Hematopoietic multipotent progenitor cell treated with erythropoietin and hydrocortisone succinate and interleukin-3 and kit ligand, for 15 days (in vitro differentiated cells): ENCODE measurements around the gene ABCA13.

Experiments used
- DNase-seq: peaks from one replicate; pipeline ENCODE4 v3.0.0-alpha.2; 2015; ENCODE audit warnings: low spot score

The ABCA13 gene

GRCh38 chr7:48438206-48438605 is 266.9 kb downstream of the ABCA13 start:
- DNase-seq, result no peak

DNA sequence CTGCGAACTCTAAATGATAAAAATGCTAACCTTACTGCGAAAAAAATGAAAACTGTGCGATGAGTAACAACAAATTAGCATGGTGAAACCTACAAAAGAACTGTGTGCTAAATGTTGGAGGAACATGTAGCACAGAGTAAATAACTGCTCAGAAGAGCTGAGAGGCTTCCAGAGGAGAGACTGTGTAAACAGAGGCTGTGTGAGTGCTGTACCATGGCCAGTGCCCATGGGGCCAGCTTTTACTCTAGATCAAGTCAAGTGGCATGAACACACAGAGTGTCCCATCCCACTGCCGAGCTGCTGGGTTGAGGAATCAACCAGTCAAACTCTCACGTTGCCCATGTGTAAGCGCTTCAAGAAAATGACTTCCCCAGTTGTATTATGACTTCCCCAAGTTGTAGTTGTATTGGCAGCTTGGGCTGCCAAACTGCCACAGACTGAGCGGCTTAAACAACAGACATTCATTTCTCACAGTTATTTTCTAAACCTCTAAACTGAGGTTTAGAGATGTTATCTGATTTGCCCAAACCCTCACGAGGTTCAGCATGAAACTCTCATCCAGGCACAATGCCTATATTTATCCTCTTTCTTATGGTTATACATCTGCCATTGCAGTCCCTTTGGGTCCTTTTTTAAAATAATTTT is 270.7 kb downstream of the ABCA13 start:
- no peak for DNase-seq

DNA sequence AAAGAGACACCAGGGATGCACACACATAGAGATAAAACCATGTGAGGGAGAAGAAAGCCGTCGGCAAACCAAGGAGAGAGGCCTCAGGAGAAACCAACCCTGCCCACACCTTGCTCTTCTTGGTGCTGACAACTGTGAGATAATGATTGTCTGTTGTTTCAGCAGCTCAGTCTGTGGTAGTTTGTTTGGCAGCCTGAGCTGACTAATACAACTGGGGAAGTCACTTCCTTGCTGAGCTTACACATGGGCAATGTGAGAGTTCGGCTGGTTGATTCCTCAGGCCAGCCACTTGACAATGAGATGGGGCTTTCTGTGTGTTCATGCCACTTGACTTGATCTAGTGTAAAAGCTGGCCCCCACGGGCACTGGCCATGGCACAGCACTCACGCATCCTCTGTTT is 271.8 kb downstream of the ABCA13 start:
- no peak for DNase-seq

DNA sequence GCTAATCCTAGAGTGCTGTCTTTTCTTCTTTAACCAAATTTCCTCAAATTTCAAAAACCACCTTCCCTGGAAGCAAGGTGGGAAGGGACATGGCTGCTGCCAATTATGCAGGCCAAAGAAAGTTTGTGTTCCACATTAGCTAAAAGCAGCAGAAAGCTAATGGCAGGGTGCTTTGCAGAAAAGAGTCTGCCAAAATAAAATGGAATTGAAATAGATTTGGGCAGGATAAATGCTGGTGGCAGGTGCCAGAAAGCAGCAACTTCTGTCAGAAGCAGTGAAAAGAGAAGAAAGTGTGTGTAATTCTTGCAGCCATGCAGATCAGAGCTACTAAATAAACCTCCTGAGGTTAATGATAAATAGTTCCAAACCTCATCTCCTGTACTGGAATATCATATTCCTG is 275.5 kb downstream of the ABCA13 start:
- DNase-seq, result no peak

DNA sequence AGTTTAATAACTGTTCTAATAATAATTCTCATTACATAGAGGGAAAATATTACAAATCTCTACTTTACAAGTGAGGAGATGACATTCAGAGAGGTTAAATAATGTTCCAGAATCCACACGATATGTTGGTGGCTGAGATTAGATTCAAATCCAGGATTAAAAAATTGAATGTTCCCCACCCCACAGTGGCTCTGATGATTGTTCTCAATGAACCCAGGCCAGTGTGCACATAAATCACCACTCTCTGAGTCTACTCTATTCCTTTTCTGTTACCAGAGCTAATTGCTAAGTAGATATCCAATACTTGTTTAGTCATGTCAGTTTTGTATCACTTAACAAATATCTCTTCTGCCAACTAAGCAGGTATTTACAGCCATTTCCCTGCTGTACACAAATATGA is 281.0 kb downstream of the ABCA13 start:
- DNase-seq, result no peak

DNA sequence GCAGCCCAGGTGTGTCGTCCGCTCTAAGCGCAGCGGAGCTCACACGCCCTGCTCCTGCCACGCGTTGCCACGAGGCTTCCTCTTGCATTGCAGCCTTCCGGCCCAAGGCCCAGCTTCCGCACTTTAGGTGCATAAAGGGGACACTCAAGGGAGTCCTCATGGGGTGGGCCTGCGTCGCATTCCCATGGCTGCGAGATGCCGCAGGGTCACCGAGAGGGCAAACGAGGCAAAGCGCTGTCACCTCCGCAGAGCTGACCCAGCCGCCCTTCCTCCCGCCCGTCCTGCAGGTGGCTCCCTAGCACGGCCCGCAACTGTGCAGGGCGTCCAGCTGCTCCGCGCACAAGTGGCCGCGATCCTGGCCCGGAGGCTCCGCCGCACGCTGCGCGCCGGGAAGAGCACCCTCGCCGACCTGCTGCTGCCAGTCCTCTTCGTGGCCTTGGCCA is 283.5 kb downstream of the ABCA13 start:
- no peak for DNase-seq

DNA sequence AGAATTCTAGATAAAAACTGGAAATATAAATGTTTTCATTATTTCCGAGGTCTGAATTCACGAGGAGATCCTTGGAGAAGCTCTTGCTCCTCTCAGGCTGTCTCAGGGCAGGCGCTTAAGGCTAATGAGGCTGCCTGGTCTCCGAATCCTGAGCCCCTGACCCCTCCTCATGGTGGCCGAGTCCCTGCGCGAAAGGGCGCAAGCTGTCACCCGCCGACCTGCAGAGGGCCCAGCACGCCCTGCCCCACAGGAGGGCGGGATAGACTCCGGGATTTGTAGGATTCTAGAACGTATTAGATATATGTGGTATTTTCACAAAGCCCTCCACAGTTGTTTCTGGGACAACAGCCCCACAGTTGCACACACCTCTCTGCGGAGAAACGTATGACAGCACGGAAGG is 284.1 kb downstream of the ABCA13 start:
- DNase-seq, result no peak

DNA sequence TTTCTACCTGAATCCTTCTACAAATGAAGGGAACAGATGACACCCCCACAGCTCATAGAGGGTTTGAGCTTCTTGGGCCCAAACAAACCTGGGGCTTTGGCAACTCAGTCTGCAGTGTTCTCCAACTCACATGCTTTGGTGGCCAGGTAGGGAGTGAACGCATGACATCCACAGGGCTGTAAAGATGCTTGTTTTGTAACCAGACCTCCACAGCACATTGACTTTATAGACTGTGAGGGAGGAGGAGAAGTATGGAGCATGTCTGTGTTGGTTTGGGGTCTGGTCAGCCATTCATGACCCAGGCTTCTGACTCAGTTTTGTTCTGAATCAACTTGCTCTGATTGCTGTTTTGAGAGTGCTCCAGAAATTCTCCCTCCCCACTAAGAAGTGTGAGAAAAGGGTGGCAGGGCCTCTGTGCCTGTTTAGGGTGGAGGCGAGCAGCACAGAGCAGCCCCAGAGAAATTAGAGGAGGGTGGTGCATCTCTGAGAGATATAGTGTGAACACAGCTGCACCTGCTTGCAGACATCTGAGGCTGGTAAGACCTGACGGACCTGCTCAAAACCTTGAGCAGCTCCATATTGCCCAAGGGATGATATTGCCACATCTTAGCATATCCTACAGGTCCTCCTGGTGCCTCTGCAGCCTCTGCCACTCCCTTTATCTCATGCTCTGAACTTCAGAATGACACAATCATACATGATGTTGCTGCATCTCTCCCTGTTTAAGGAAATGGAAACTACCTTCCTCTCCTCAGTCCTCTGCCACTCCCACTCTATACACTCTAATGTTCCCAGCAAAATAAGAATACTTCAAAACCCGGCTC is 287.7 kb downstream of the ABCA13 start:
- DNase-seq, result no peak

- DNase-seq, result no peak
Observed at GRCh38 chr7:48466713-48467112, 295.5 kb downstream of the ABCA13 start.

- DNase-seq, result no peak
Observed at GRCh38 chr7:48471196-48471595, 299.9 kb downstream of the ABCA13 start.

DNA sequence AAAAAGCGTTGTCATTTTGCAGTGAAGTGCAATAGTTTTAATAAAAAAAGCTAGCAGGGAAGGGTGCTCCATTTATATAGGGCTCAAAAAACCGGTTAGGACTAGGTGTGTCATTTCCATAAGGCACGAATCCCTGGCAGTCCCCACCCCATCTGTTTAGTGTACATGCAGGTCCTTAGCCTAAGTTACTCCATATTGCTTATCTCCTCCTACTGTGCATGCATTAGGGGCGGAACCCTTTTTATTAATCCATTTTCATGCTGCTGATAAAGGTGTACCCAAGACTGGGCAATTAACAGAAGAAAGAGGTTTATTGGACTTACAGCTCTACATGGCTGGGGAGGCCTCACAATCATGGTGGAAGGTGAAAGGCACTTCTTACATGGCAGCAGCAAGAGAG is 301.4 kb downstream of the ABCA13 start:
- DNase-seq, result no peak

DNA sequence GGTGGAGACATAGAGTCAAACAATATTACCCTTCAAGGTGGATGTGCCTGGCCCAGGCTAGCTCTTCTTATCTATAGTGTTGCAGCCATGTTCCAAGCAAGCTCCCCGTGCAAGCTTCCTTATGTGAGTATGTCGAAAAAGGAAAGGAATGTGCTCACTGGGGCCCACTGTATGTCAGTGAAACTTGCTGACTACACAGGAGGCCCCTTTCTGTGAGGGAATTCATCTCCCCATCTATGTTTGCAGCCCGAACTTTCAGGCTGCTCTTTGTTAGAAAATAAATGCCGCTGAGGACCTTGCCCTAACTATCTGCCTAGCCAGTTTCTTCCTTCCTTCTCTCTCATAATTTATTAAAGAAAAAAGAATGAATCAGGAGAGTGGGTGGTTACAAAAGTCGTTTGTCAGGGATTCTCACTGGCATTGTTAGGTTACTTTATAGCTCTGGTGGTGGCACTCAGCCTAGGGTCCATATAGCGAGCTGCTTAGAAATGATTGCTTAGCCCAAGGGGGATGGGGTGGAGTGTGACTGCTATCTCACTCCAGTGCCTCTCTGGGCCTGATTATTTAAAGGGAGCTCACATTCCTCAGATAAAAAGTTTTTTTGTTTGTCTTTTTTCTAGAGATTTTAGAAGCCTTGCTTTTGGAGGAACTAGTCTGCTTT is 302.1 kb downstream of the ABCA13 start:
- DNase-seq, result no peak

DNA sequence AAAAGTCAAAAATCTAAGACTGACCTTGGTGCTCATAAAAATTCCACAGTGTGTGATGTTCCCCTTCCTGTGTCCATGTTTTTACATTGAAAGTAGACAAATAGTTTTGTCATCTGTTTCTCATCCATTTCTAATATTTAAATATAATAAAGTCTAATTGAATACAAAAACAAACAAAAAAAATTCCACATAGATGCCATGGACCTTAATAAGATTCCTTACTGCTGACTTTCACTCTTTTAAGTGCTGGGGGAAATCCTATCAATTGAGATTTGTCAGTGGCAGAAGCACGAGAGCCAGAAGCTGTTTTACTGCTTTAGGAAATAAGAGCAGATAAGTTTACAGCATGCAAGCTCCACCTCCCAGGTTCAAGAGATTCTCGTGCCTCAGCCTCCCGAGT is 310.0 kb downstream of the ABCA13 start:
- no peak for DNase-seq

GRCh38 chr7:48497521-48497920 is 326.3 kb downstream of the ABCA13 start:
- DNase-seq, result no peak

GRCh38 chr7:48502021-48502420 is 330.8 kb downstream of the ABCA13 start:
- DNase-seq, result no peak

DNA sequence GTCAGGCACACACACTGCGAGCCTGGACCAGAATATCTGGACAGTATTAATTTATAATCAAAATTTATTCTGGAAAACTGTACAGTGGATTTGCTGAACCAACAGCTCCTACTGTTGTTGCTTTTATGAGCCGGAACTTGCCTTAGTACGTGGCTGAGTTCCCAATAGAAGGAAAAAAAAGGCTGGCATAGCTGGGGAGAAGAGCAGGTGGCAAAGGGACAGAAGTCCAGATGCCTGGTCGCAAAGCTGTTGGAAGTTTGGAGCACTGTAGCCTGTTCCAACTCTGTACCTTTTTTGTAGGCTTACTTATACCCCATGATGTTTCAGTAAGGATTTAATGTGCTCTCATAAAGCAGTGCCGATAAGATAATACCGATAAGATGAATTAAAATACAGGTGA is 333.8 kb downstream of the ABCA13 start:
- DNase-seq, result no peak

DNA sequence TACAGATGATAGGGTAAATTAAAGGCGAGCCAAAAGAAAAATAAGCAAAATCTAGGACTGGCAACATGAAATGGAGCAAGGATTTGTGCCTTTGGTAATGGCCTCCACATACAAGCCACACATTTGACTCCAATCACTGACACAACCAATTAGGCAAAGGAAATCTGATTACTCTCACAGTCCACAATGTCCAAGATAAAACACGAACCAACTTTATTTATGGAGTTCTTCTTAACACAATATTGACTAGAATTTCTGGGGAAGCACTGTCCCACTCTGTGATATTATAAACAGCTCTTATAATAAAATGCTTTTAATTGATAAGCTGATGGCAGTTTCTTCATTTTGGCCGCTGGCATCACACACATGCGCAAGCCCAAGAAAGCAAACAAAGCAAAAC is 334.2 kb downstream of the ABCA13 start:
- DNase-seq, result no peak

GRCh38 chr7:48506569-48506968 is 335.3 kb downstream of the ABCA13 start:
- no peak for DNase-seq

DNA sequence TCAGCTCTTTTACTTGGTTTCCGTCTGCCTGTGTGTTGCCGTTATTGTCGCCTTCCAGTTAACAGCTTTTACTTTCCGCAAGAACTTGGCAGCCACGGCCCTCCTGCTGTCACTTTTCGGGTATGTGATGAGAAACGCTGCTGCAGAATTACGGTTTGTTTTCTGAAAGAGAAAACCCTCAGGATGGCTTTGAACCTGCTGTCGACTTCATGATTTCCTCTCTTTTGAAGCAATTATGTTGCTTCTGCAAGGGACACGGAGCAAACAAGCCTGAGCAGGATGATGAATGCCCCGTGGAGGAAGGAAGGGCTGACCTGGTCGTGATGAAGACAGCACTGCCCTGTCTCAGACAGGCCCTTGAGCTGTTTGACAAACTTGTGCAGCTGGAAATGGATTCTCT is 339.8 kb downstream of the ABCA13 start:
- DNase-seq, result no peak

GRCh38 chr7:48512892-48513291 is 341.6 kb downstream of the ABCA13 start:
- no peak for DNase-seq

GRCh38 chr7:48515171-48515570 is 343.9 kb downstream of the ABCA13 start:
- DNase-seq, result no peak

DNA sequence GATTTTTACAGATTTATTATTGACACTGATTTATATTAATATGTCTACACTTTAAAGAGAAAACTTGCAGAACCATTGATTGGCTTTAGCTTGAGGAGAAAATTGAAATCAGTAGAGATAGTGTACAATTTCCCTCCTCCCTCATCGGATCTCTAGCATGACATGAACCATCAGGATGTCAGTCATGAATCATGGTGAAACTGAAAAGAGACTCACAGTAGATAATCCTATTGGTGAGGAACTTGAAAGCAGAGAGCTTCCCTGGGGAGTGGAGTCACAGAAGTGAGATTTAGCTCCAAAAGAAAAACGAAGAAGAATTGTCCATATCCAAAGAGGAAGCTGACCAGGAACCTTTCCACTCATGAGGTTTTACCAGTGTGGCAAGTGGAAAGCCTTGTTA is 346.8 kb downstream of the ABCA13 start:
- no peak for DNase-seq

GRCh38 chr7:48522692-48523091 is 351.4 kb downstream of the ABCA13 start:
- no peak for DNase-seq
